ENCODE measurements around the gene CCDC28A. TPM values are rescaled to one million over a fixed set of nuclear protein-coding genes. Genes with fewer than 3 reads are reported as not detected.

The CCDC28A gene
- total RNA-seq, 4 donors from 2014 or later = 20.5 to 33.3 (median 24.3) TPM

DNA sequence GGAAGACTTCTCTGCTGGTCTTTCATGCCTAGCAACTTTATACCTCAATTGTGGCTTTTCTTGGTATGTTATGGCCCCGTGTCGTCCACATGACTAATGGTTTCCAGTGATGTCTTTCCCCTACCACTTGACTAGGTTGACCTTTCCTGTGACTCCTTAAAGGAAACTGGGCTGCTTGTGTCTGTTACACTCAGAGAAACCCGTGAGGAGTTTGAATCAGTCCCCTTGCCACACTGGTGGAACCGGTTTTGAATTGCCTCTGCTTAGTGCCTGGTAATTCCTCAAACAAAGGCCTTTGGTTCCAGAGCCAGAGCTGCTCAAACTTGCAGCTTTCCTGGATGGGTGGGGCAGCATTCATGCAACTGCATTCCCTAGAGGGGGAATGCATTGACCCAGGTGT is 44.2 kb downstream of the CCDC28A start:
- H3K36me3 ChIP-seq = no peaks in the 10 kb centered on the region
- peak overlapping the region in 1 of 4 donors; percentile 53 for H3K27ac ChIP-seq
- no peaks in the 10 kb centered on the region for H3K9me3 ChIP-seq
- peaks cover 0 to 11% (median 0%) of the 10 kb centered on the region in 4 donors for H3K4me1 ChIP-seq
- DNase-seq = peak in 2 of 3 donors; percentile 64 to 80
- H3K4me3 ChIP-seq = no peak overlapping the region
- no peaks in the 10 kb centered on the region for H3K27me3 ChIP-seq
- TF ChIP-seq CTCF (IDR thresholded peaks at IDR 0.05) = no peak
- TF ChIP-seq POLR2A (IDR thresholded peaks at IDR 0.05) = no peak

- H3K27ac ChIP-seq = no peak overlapping the region
- H3K36me3 ChIP-seq = no peaks in the 10 kb centered on the region
- DNase-seq = no peak
- H3K4me3 ChIP-seq = no peak overlapping the region
- H3K9me3 ChIP-seq = no peaks in the 10 kb centered on the region
- H3K27me3 ChIP-seq = no peaks in the 10 kb centered on the region
- H3K4me1 ChIP-seq = peaks cover 0 to 11% (median 0%) of the 10 kb centered on the region in 4 donors
- TF ChIP-seq POLR2A (IDR thresholded peaks at IDR 0.05) = no peak
- no peak for TF ChIP-seq CTCF (IDR thresholded peaks at IDR 0.05)
Observed at GRCh38 chr6:138818496-138819194, 45.1 kb downstream of the CCDC28A start.

GRCh38 chr6:138821519-138821918 is 48.0 kb downstream of the CCDC28A start:
- Histone ChIP-seq H3K9me3 (no peaks in the 10 kb centered on the region), H3K4me3 (no peak overlapping the region), H3K36me3 (no peaks in the 10 kb centered on the region), H3K4me1 (peaks cover 0 to 11% (median 0%) of the 10 kb centered on the region in 4 donors), H3K27me3 (no peaks in the 10 kb centered on the region), H3K27ac (no peak overlapping the region)
- no peak for TF ChIP-seq POLR2A (IDR thresholded peaks at IDR 0.05)
- TF ChIP-seq CTCF (IDR thresholded peaks at IDR 0.05) = no peak
- DNase-seq = no peak

DNA sequence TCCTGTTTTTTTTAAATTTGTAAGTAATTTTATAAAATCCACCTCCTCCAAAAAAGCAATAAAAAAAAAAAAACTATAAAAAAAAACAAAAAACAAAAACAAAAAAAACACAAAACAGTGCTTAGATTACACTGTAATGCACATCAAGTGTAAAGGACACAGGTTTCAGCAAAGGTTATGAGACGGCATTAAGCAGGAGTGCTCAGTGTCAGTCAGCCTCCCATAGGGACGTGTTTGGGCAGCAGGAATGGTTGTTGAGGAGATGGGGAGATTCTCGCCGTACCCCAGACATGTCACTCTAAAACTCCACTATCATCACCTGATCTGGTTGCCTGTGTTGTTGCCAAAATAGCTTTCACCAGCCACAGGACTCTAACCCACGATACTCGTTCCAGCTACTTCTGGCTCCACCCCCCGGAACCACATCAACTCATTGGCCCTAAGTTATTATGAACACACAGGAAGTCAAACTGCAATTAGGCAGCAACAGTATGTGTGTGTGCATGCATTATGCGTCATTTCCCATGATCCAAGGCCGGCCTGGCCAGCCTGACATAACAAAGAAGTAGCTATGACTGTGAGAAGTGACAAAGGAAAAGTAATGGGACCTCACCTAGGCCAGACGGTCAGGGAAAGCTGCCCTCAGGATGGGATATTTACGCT is 51.0 kb downstream of the CCDC28A start:
- H3K4me1 ChIP-seq = no peaks in the 10 kb centered on the region
- H3K9me3 ChIP-seq = no peaks in the 10 kb centered on the region
- no peaks in the 10 kb centered on the region for H3K27me3 ChIP-seq
- H3K27ac ChIP-seq = no peak overlapping the region
- DNase-seq = no peak
- no peak overlapping the region for H3K4me3 ChIP-seq
- TF ChIP-seq CTCF (IDR thresholded peaks at IDR 0.05) (no peak), POLR2A (IDR thresholded peaks at IDR 0.05) (no peak)
- no peaks in the 10 kb centered on the region for H3K36me3 ChIP-seq

- Histone ChIP-seq H3K4me1 (no peaks in the 10 kb centered on the region), H3K36me3 (no peaks in the 10 kb centered on the region), H3K9me3 (no peaks in the 10 kb centered on the region), H3K27me3 (no peaks in the 10 kb centered on the region), H3K27ac (no peak overlapping the region), H3K4me3 (no peak overlapping the region)
- DNase-seq = no peak
- no peak for TF ChIP-seq CTCF (IDR thresholded peaks at IDR 0.05)
- no peak for TF ChIP-seq POLR2A (IDR thresholded peaks at IDR 0.05)
Observed at GRCh38 chr6:138830248-138830647, 56.7 kb downstream of the CCDC28A start.
